HG03457 (cell line): ENCODE data around the gene CNOT2.
"Not testable (repeated sequence)": the region's sequence is repeated elsewhere in the genome, so short reads cannot be mapped to it uniquely, and the experiment has no call there.

Experiments used
- ATAC-seq: cut with Tn5 transposase; IDR thresholded peaks from one replicate; pipeline ENCODE4 v1.9.1; 2021; ENCODE audit warnings: moderate number of reproducible peaks; ENCODE audit not compliant: unreplicated experiment

Gene CNOT2

DNA sequence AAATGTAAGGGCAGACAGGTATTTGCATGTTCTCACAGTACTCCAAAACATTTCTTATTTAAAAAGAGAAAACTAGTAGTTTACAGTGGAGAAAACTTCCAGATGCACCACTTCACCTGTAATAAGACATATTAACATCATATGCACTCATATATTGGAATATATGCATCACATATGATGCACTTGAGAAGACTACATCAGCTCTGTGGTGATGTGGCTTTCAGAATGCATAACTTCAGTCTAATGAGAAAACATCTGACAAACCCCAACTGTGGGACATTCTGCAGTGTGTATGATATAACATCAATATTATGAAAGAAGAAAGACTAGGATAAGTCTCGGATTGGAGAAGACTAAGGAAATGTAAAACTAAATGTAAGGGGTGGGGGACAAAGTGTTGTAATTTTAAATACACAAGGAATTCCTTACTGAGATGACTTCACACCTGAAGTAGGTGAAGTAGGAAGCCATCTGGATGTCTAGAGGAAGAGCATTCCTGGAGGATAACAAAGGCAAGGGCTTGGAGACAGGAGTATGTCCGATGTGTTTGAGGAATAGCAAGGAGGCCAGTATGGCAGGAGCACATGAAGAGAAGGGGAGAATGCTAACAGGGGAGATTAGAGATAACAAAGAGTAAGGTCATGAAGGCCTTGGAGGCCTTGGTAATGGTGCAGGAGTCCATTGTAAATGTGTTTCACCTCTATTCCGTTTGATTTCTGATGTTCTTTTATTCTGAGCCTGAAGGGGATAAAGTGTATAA is 49.0 kb downstream of the CNOT2 start:
- no peak for ATAC-seq

DNA sequence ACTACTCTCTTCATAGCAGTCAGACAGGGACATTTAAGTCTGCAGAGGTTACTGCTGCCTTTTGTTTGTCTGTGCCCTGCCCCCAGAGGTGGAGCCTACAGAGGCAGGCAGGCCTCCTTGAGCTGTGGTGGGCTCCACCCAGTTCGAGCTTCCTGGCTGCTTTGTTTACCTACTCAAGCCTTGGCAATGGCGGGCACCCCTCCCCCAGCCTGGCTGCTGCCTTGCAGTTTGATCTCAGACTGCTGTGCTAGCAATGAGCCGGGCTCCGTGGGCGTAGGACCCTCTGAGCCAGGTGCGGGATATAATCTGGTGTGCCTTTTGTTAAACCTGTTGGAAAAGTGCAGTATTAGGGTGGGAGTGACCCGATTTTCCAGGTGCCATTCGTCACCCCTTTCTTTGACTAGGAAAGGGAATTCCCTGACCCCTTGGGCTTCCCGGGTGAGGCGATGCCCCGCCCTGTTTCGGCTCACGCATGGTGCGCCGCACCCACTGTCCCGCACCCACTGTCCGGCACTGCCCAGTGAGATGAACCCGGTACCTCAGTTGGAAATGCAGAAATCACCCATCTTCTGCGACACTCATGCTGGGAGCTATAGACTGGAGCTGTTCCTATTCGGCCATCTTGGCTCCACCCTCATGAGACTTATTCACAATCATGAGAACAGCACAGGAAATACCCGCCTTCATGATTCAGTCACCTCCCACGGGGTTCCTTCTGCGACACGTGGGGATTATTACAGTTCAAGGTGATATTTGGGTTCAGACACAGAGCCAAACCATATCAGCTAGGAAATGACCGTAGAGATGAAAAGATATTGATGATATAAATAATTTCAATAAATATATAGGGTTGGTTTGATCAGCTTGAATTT is 61.7 kb downstream of the CNOT2 start:
- not testable (repeated sequence) for ATAC-seq

DNA sequence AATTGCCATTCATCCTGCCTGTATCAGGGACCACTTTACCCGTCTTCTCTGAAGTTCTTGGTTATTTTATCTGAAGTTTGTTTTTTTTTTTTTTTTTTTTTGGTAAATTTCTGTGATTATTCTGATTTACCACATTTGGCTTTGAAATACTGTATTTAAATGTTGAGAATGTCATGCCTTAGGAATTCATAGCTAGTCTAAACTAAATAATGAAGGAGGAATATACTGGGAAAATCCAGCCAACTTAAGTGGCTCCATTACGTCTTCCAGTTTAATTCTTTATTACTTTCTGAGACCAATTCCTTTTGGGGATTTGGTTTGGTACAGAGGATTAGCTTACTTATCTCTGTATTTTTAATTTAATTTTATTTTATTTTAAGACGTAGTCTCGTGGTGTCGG is 62.6 kb downstream of the CNOT2 start:
- no peak for ATAC-seq

DNA sequence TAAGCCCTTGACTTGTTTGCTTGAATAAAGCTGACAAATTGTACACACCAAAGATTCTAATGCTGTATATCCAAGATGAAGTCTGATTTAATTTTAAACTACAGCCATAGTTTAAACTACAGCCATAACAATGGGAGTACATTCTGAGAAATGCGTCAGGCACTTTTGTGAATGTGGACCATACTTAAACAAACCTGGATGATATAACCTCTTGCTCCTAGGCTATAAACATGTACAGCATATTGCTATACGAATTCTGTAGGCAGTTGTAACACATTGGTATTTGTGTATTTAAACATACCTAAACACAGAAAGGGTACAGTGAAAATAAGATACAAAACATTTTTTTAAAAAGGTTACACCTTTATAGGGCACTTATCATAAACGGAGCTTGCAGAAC is 63.4 kb downstream of the CNOT2 start:
- ATAC-seq, result no peak

DNA sequence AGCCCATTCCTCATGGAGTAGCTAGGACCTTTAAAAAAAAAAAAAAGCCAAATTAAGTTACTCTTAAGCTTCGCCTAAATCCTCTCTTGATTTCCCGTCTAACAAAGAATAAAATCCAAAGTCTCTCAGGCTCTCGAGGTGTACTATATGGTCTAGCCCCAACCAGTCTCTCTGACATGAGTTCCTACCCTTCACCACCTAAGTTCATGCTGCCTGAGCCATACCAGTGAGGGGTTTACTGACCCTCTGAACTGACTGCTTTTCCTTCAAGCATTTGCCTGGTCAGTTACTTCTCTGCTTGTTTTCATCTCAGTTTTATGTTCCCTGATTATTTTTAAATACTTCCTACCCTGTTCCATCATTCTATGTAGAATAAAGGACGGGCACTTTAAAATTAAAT is 64.6 kb downstream of the CNOT2 start:
- no peak for ATAC-seq

DNA sequence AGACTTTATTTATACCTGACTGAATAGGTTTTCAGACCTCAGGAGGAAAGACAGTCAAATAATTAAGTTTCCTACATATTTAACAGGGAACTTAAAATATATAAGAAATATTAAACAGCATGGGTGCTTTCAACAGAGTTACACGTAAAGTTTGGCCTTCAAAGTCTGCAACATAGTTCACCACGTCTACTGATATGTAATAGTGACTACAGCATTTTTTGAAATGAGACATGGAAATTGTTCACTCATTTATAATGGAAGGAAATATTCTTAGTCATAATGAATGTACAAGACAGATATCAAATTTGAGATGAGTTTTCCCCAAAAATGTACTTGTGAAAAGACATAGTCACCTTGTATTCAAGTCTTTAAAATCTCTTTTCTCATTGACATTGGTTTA is 66.1 kb downstream of the CNOT2 start:
- no peak for ATAC-seq

DNA sequence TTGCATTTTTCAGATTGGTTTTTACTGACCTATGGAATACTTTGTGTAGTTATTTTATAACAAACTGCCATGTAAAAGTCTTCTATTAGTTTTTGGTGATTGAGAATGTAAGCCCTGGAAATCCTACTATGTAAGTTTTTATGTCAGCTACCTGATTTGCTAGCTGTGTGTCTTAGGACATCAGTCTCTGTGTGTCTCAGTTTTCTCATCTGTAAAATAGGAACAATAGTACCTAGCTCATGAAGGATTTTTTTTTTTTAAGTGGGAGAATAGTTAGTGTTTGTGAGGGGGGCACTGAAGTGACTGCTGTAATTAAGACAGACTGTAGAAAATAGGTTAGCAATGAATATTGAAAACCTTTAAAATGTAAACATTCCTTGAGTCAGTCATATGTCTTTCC is 70.9 kb downstream of the CNOT2 start:
- no peak for ATAC-seq

DNA sequence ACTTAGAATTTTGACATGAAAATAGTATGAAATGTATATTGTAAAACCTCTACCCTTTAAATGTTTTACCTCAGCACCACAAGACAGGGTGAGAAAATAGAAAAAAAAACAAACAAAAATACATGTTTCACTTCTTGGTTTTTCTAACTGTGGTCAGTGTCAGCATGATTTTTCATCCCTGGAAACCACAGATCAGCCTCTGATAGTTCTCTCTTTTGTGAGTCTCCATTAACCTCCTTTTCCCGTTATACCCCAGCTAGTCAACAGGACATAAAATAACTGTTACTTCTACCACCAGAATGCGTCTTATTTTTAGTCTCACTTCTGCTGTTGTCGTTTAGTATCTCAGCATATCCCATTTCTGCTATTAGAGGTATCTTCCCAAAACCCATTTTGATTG is 74.5 kb downstream of the CNOT2 start:
- peak; percentile 84 for ATAC-seq

DNA sequence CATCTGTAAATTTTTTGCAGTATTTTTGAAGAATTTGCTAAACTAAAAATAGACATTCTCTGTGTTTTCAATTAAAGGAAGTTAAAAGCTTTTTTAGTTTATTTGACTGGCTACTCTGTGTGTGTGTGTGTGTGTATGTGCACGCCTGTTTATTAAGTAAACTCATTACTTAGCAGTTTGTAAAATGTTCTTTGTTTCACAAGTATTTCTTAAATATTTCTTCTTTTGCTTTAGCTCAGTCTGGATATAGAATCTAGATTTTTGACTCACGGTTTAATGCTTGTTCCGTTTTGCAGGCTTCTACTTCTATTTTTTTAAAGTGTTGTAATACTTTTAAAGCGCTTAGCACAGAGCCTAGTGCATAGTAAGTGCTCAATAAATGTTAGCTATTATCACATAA is 76.4 kb downstream of the CNOT2 start:
- no peak for ATAC-seq

DNA sequence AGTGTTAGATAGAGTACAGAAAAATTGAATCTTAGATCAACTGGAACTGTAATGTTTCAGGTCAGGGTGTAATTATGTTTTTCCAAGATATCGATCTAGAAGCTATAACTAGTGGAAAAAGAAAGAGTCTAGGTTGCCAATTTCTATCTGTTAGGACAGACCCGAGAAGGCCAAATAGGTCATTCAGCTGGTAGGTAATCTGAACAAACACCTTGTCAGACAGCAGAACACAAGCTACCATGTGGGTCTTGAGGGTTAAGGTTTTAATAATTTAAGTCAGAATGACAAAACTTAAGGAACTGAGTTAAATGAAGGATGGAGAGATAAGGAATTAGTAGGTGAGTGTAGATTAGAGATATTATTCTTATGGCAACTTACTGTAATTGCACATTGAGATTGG is 78.0 kb downstream of the CNOT2 start:
- no peak for ATAC-seq

DNA sequence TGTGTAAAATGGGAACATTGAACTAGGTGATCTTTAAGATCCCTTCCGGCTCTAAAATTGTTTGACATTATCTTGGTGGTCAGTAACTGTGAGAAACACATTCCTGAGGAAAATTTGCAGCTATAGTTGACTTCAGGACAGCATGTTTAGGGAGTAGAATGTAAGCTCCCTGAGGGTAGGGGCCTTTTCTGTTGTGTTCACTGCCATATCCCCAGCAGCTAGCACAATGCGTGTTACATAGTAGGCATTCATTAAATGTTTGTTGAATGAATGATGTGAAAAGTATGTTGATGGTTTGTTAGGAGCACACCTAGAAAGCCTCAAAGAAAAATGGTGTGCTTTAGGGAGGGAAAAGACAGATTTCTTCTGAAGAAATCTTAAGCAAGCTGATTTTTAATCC is 84.3 kb downstream of the CNOT2 start:
- no peak for ATAC-seq

DNA sequence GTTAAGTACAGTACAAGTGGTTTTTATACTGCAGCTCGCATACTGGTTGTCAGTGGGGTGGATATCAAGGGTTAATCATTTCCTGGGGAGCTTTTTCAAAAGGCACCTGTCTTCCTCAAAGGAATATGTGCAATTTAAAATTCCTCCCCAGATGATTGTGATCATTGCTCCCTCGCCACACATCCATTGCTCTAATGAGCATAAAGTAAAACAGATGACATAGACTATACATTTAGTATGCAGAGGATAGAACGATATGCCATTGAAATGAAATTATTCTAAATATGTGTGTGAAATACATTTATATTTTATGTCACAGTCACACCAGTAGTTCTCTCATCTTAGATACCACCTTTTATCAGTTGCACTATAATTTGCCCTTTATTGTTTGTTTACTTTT is 86.5 kb downstream of the CNOT2 start:
- ATAC-seq, result no peak

DNA sequence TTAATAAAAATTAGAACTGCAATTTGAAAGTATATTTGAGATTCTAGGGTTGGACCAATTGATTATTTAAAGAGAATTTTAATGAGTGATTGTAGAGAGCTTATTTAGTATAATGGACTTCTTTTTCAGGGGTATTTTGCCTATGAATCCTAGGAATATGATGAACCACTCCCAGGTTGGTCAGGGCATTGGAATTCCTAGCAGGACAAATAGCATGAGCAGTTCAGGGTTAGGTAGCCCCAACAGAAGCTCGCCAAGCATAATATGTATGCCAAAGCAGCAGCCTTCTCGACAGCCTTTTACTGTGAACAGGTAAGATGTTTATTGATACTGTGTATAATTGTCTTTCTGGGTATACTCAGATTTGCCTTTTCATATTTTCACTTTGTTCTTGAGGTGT is 86.9 kb downstream of the CNOT2 start:
- no peak for ATAC-seq

DNA sequence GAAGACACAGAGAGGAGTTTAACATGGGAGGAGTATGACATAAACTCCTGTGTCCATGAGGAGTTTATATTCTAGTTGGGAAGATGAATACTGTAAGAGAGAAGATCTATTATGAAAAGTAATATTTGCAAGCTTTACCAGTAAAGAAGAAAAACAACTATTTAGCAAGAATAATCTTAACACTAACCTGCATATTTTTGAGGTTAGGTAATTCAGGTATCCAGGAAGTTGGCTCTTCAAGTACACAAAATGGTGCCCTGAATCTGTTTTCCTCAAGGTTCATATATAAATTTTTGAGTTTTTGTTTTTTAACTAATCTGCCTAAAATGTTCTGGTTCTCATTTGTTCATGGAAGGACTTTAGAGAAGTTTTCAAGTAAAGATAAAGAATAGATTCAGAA is 89.0 kb downstream of the CNOT2 start:
- ATAC-seq, result no peak

DNA sequence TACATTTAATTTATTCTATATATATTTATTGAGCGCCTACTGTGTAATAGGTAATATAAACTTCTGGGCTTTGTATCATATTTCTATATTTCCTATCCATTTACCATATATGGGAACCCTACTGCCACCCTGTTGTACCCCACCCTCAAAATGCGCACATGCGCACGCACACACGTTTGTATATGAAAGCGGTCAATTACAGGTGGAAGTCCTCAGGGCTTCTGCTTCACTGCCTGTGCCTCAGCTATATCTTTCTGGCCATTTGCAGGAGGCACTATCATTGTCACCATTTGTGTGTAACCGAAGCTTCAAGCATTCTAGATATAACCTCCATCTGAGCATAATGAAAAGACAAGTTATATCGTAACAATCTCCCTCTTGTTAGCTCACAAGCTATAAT is 91.5 kb downstream of the CNOT2 start:
- no peak for ATAC-seq

DNA sequence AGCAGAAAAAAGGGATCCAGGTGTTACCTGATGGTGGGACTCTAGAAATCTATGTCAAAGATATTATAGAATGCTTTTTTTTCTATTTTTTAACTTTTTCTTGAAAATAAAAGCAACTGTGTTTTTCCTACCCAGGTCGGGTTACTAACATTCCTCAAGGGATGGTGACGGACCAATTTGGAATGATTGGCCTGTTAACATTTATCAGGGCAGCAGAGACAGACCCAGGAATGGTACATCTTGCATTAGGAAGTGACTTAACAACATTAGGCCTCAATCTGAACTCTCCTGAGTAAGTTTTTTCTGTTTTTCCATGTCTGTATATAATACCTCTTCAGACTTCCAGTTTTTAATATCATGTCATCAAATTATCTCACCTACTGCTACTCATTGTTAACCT is 95.3 kb downstream of the CNOT2 start:
- no peak for ATAC-seq

DNA sequence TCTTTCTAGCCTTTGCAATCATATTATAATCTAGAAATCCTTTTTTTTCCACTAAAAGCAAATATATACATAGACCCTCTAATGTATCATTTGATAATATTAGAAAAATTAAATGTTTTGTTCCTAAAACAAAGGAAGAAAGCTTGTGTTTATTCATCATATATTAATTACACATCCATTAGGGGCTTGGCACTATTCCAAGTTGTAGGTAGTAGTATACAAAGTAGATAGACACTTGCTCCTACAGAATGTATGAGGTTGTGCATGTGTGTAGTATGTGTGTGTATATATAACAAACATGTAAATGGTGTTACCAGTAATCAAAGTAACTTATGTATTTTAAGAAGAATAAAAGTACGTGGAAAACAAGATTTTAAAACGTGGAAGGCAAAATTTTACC is 107.8 kb downstream of the CNOT2 start:
- ATAC-seq, result no peak

DNA sequence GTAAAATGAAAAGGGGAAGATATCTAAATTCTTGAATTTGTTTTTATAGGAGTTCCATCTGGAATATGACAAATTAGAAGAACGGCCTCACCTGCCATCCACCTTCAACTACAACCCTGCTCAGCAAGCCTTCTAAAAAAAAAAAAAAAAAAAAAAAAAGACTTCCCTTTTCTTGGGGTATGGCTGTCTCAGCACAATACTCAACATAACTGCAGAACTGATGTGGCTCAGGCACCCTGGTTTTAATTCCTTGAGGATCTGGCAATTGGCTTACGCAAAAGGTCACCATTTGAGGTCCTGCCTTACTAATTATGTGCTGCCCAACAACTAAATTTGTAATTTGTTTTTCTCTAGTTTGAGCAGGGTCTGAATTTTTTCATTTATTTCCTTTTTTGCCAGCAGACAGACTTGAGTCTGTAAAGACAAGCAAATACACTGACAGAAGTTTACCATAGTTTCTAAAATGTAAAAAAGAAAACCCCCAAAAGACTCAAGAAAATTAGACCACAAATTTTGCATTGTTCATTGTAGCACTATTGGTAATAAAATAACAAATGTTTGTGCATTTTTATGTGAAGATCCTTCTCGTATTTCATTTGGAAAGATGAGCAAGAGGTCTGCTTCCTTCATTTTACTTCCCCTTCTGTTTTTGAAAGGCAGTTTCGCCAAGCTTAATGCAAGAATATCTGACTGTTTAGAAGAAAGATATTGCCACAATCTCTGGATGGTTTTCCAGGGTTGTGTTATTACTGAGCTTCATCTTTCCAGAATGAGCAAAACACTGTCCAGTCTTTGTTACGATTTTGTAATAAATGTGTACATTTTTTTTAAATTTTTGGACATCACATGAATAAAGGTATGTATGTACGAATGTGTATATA is 110.8 kb downstream of the CNOT2 start:
- no peak for ATAC-seq

DNA sequence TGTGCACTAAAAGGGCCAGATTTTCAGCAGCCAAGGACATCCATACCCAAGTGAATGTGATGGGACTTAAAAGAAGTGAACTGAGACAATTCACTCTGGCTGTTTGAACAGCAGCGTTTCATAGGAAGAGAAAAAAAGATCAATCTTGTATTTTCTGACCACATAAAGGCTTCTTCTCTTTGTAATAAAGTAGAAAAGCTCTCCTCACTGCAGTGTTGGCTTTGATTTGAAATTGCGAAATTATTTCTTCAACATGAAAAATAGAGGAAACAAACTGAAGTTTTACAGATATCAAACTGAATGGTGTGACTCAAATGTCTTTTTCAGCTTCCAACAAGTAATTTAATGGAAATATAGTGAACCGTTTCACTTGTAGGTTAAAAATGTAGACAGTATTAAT is 111.6 kb downstream of the CNOT2 start:
- no peak for ATAC-seq

DNA sequence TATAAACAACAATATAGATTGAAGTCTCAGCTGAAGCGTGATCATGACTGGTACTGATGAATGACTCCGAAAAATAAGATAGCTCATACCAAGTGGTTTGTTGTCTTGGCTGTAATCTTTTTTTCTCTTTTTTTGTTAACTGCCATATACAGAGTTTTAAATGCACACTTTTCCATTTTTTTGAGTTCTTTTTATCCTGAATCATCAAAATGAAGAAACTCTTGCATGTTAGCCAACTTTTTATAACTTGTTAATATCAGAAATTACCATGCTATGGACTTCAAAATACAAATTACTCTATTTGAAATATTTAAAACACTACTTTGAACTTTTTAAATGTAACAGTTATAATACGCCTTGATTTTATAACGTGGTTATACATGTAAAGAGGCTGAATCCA is 112.7 kb downstream of the CNOT2 start:
- no peak for ATAC-seq

DNA sequence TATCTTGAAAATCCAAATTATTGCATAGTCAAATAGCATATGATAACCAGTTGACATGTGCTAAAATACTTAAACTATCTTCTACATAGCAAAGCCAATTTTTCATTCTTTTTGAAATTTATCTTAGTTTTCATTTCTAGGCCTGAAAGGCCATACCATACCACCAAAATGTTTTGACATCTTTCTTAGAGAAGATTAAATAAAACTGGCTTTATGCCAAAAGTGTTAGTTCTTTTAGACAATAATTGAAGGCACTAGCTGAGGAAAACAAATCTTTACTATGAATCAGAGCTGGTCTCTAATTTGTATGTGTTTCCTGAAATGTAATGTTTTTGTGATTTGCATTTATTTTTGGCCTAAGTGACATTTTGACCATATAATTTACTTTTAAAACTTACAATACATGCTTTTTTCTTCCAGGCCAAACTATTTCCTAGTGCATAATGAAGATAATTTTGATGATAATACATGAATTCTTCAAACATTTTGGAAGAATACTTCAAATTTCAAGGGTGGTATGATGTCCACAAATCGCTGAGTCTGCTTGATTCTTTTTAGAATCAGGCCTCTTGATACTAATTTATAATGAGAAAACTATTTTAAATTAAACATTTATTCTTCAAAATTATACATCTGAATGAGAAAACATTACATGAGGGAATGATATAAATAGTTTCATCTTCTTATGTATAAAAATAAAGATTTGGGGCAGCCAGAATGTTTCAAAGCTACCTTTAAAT is 116.4 kb downstream of the CNOT2 start:
- no peak for ATAC-seq
